ENCODE results near the gene NAA60. TPM values are rescaled to one million over a fixed set of nuclear protein-coding genes. Genes with fewer than 3 reads are reported as not detected.

The NAA60 gene
- total RNA-seq, 1 experiment from 2014 or later = 57.5 TPM

DNA sequence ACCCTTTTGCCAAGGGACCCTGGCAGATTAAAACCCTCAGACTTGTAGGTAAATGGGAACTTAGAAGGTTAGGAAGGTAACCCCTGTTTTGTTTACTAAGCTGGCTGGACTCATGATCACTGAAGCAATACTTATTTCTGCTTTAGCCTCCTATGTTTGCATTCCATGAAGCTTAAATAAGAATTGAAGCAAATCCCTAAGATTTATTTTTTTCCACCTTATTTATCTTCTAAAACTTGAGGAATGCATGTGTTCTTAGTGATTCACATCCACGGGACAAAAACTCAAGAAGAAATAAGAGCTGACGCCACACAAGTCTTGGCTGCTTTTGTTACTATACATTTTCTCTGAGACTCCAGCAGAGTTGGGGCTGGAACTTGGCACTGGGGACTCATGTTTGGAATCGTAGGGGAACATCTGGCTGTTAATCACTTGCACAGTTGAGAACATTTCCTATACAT, 92.8 kb downstream of the NAA60 start:
- intact Hi-C loops (cut with micrococcal nuclease; ENCODE audit: unreplicated experiment) = no loop called here
- no peaks in the 10 kb centered on the region for H3F3A ChIP-seq (ENCODE audit: insufficient read depth, low read depth)
- H3K36me3 ChIP-seq (ENCODE audit: low read depth) = no peaks in the 10 kb centered on the region
- H2AFZ ChIP-seq = no peak overlapping the region
- no peaks in the 10 kb centered on the region for H3K9me3 ChIP-seq (ENCODE audit: insufficient read depth, low read depth)
- H3K9me2 ChIP-seq (ENCODE audit: insufficient read depth) = no peaks in the 10 kb centered on the region
- no peak for DNase-seq
- no peaks in the 10 kb centered on the region for H3K4me1 ChIP-seq (replicated peaks; ENCODE audit: insufficient read depth)
- no peak overlapping the region for H3K4me3 ChIP-seq
- H3K4me2 ChIP-seq = no peak overlapping the region
- H3K27me3 ChIP-seq (ENCODE audit: insufficient read depth, low read depth) = no peaks in the 10 kb centered on the region
- no peaks in the 10 kb centered on the region for H4K20me1 ChIP-seq (ENCODE audit: insufficient read depth)
- no peak overlapping the region for H3K27ac ChIP-seq
- POLR2A ChIA-PET (ENCODE audit: unreplicated experiment) = interaction anchor here (0.6 kb wide), 1 partner anchor 108 kb away, joined by 7 read pairs; no protein-coding TSS in a partner anchor
- BruUV-seq (replicated peaks) = no TSS peak
- no peak for TF ChIP-seq EZH2 (IDR thresholded peaks at IDR 0.05; ENCODE audit: low read depth)
- TF ChIP-seq, protein P1, sequence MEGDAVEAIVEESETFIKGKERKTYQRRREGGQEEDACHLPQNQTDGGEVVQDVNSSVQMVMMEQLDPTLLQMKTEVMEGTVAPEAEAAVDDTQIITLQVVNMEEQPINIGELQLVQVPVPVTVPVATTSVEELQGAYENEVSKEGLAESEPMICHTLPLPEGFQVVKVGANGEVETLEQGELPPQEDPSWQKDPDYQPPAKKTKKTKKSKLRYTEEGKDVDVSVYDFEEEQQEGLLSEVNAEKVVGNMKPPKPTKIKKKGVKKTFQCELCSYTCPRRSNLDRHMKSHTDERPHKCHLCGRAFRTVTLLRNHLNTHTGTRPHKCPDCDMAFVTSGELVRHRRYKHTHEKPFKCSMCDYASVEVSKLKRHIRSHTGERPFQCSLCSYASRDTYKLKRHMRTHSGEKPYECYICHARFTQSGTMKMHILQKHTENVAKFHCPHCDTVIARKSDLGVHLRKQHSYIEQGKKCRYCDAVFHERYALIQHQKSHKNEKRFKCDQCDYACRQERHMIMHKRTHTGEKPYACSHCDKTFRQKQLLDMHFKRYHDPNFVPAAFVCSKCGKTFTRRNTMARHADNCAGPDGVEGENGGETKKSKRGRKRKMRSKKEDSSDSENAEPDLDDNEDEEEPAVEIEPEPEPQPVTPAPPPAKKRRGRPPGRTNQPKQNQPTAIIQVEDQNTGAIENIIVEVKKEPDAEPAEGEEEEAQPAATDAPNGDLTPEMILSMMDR (conservative IDR thresholded peaks at IDR 0.05) = no peak
- no peaks in the 10 kb centered on the region for H3K79me2 ChIP-seq (ENCODE audit: low read depth)
- CTCF ChIA-PET = no interaction called here

Small RNA genes within 50 kb of the gene (microRNA-seq; reads per million reads assigned to microRNA genes)
- not detected for gene MIR6126 (ENCODE audit: borderline number of aligned reads, borderline replicate concordance)

Other genes starting within 250 kb of the NAA60 start
- gene ZNF200, start 208.5 kb upstream of the NAA60 start, total RNA-seq (2021) = 12.1 and 13.2 TPM in 2 replicates
- gene MEFV, start 187.0 kb upstream of the NAA60 start, total RNA-seq (2021) = not detected in 2 replicates
- 36.8 and 49.8 TPM in 2 replicates for gene ZNF263, start 160.2 kb upstream of the NAA60 start, total RNA-seq (2021)
- 8.7 and 10.9 TPM in 2 replicates for gene TIGD7, start 138.2 kb upstream of the NAA60 start, total RNA-seq (2021)
- gene ZNF75A, start 138.2 kb upstream of the NAA60 start, total RNA-seq (2021) = 32.2 and 35.2 TPM in 2 replicates
- gene OR2C1, start 87.8 kb upstream of the NAA60 start, total RNA-seq (2021) = not detected in 2 replicates
- gene ZSCAN32, start 42.7 kb upstream of the NAA60 start, total RNA-seq (2021) = 15.5 and 16.4 TPM in 2 replicates
- gene ZNF174, start 42.5 kb upstream of the NAA60 start, total RNA-seq (2021) = 12.1 and 13.2 TPM in 2 replicates
- gene ZNF597, start 176 bp upstream of the NAA60 start, total RNA-seq (2021) = 1.5 and 1.8 TPM in 2 replicates
- not detected in 2 replicates for gene C16orf90, start 51.8 kb downstream of the NAA60 start, total RNA-seq (2021)
- gene CLUAP1, start 57.3 kb downstream of the NAA60 start, total RNA-seq (2021) = 47.0 and 61.4 TPM in 2 replicates
- not detected in 2 replicates for gene NLRC3, start 133.7 kb downstream of the NAA60 start, total RNA-seq (2021)
- 11.5 and 13.8 TPM in 2 replicates for gene SLX4, start 167.9 kb downstream of the NAA60 start, total RNA-seq (2021)
- gene DNASE1, start 211.0 kb downstream of the NAA60 start, total RNA-seq (2021) = 46.8 and 63.3 TPM in 2 replicates

All from PC-9 (cell line).